Smooth muscle cell of the coronary artery (primary cell): ENCODE results near the gene TUSC2. TPM values are rescaled to one million over a fixed set of nuclear protein-coding genes. Genes with fewer than 3 reads are reported as not detected.

ENCODE experiments used
- total RNA-seq: library from RNA; depleted of rRNA; stranded (reverse); fragments of >200 nt; gene quantifications from 2 replicates; pipeline ENCODE4 v1.2.3, GENCODE V29; 2014; ENCODE audit warnings: low replicate concordance

Gene TUSC2, protein sequence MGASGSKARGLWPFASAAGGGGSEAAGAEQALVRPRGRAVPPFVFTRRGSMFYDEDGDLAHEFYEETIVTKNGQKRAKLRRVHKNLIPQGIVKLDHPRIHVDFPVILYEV
- total RNA-seq = 11.5 and 15.5 TPM in 2 replicates

DNA sequence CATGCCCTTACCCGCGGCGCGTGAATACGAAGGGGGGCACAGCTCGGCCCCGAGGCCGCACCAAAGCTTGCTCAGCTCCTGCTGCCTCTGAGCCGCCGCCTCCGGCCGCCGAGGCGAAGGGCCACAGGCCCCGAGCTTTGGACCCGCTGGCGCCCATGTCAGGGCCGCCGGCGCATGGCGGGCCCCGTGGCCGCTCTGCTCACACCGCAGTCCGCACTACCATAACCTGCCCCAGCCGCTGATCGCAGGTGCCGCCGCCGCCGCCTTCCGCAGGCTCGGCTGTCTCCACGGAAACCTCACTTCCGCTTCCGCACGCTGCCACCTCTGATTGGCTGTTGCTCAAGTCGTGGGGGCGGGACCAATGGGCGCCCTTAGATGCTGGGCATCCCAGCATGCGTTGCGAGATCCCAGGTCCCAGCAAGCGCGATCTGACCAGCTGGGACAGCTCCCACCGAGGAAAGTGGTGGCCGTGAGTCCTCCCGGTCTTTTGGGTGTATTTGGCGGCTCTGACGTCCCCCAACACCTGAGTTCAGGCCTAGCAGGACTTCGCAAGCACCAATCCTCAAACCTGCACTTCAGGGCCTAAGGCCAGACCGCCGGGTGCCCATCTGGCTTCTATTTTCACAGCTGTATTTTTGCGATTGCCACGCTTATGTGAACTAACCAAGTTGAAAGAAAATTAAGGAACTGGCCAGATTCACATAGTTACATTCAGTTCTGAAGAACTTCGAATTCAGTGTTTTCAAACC is at the start of gene TUSC2:
Gene TUSC2 (minus strand): TSS at position 281 of the 749 bp plus-strand sequence. CDS start 124 bp downstream, at position 157.

DNA sequence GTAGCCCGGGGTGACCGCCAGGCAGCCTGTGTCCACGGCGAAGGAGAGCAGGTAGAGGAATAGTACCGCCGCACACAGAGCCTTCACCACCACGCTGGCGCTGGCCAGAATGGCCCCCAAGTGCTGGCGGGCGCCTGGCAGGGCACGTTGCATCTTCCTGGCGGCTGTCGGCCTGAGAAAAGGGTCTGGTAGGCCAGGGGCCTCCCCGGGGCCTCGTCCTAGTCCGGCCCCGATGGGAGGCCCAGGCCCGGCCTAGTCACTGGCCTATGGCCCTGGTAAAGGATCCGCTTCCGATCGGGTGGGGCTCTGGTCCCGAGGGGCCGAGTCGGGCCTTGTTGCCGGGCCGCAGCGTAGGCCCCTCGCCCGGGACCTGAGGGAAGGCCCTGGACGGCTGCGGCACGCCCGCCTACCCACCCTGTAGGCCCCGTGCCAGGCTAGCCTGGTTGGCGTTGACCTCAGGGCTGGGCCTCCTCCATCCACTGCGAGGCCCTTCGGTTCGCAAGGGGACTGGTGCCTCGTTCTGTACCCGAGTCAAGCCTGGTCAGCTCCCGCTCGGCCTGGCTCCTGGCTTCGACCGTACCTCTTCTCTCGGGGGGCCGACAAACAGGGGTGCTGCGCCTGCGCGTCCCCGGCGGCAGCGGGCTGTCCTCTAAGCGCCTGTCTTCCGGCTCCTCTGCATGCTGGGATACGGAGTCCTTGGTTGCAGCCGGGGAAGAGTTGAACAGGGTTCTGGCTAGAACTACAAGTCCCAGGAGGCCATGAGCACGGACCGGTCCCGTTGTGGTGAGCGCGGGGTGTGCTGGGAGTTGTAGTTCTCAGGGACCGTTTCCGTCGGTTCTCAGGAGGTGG is 31.1 kb upstream of the TUSC2 start, which contains the start of gene TMEM115:
Gene TMEM115 (minus strand): TSS at position 611 of the 849 bp plus-strand sequence. CDS start 458 bp downstream, at position 153.

DNA sequence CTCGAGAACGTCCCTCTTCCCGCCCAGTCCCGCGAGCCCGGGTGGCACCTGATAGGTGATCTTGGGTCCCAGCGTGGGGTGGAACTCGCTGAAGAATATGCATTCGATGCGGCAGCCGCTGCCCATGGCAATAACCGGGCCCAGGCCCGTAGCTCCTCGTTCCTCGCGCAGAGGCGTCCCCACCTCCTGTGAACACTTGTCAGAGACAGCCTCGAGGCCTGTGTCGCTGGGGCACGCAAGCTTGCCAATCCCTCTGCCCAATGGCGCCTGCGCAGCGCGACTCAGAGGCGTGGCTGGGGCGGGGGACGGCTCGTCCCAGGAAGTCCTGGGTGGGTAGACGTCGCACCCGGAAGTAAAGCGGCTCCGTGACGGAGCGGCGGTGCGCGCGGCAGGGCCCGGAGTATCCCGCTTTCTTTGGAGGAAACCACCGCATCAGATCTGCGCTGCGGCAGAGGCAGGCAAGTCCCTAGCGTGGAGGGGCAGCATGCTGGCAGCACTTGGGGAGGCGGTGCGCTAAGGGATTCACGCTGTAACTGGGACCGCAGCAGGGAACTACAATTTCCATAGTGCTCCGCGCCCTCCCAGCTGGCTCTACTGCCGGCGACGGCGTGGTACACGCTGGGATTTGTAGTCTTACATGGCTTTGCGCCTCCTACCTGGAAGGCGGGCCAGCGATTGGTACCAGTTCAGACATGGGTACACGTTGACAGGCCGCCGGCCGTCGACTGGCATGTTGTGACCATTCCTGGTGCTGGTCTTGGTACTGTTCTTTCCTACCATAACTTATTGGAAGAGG is 22.7 kb upstream of the TUSC2 start, which contains the start of the genes CYB561D2 and NPRL2:
Gene CYB561D2 (plus strand): TSS at position 336 of the 796 bp plus-strand sequence. CDS start 572 bp downstream, outside the sequence.
Gene NPRL2 (minus strand): TSS at position 249 of the 796 bp plus-strand sequence. CDS start 123 bp downstream, at position 126.

DNA sequence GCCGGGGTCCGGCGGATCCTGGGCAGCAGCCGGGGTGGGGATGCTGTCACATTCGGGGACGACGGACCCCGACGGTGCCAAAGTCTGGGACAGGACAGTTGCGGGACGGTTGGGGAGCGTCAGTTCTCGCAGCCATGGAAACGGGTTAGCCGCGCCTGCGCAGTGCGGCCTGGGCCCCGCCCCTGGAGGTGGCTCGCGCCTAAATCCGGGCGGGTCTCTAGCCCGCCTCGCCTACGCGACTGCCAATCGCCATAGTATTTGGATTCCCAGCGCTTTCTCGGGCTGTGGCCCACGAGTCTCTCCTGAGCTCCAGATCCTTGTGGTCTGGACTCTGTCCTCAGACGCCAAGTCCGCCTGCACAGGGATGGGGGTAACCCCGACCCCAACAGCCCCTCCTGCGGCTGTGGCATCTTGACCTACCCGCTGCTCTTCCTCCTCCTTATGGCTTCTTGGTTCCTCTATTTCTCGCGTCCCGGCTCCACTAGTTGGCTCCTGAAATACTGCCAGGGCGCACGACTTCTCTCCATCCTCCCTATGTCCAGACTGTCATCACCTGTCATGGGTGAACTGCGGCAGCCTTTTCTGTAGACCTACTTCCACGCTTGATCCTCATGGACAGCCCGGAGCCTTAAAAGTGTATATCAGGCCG is 17.7 kb upstream of the TUSC2 start, which contains the start of gene ZMYND10:
Gene ZMYND10 (minus strand): TSS at position 147 of the 649 bp plus-strand sequence. CDS start 153 bp downstream, outside the sequence.

DNA sequence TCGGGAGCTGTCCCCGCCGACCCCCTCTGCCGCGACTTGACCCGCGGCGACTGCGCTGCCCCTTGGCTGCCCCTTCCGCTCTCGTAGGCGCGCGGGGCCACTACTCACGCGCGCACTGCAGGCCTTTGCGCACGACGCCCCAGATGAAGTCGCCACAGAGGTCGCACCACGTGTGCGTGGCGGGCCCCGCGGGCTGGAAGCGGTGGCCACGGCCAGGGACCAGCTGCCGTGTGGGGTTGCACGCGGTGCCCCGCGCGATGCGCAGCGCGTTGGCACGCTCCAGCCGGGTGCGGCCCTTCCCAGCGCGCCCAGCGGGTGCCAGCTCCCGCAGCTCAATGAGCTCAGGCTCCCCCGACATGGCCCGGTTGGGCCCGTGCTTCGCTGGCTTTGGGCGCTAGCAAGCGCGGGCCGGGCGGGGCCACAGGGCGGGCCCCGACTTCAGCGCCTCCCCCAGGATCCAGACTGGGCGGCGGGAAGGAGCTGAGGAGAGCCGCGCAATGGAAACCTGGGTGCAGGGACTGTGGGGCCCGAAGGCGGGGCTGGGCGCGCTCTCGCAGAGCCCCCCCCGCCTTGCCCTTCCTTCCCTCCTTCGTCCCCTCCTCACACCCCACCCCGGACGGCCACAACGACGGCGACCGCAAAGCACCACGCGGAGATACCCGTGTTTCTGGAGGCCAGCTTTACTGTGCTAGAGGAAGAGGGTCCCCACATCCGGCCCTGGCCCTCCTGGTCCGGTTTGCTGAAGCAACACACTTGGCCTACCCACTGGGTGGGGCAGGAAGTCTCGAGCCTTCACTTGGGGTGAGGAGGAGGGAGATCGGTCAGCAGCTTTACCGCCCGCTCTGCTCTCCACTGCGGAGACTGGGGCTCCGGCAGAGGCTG is 12.7 kb upstream of the TUSC2 start, which contains the start of gene RASSF1:
Gene RASSF1 (minus strand): TSS at position 389 of the 882 bp plus-strand sequence. CDS start 31 bp downstream, at position 358.

DNA sequence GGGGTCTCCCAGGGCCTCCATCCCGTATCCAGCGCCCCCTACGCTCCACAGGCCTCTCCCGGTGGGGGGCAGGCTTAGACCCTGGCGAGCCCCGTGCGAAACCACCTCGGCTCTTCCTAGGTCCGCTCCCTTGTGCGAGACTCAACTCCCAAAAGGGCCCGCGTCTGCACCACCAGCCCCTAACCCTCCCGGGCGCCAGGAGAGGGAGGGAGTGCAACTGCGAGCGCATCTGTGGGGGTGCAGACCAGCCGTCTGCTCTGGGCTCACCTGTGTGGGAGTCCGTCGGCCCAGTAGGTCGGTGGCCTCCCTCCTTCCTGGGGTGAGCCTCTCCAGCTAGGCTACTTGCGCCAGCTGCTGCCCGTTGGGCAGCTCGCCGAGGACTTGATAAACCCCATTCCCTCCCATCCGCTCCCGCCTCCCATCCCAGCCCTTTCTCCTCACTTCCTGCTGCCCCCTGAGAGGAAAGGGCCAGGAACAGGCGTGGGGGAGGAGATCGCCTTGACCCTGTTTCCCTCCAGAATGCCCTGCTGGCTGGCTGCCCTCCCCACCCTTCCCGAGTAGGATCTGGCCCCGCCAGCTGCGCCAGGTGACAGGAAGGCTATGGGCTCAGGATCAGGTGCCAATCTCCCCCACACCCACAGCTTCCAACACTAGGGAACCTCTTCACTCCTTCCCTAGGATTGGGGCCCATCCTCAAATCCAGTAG is 5.5 kb downstream of the TUSC2 start, which contains the start of gene HYAL2:
Gene HYAL2 (minus strand): TSS at position 360 of the 706 bp plus-strand sequence. CDS start 2,256 bp downstream, outside the sequence.

DNA sequence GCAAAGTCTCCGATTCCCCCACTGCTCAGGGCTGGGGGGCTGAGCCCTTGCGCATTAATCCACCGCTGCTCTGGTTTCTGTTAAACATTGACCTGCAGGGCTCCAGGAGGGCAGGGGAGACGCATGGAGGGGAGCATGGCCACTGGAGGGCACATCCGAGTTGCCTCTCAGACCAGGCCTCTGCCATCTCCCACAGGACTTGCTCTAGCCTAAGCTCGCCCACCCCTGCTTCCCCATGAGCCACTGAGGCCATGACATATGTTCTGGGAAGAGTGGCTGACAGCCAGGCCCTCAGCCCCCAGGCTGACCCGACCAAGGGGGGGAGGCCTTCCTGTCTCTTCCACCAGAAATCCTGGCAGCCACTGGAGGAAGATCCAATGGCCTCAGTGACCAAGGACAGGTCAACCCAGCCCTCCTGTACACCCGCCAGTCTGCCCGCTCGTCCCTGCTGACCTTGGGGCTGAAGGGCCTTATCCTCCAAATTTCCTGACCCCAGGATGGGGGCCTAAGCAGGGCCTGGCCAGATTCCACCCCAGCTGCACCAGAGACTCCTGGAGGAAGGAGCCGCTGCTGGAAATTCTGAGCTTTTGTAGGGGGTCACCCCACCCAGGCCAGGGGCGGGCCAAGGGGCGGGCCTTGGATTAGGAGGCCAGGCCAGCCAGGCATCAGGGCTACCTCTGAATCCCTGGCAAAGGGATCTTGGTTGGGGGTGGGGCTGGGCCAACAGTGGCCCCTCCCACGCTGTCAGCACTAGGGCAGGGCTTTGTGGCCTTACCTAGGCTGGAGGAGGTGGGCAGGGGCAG is 24.8 kb downstream of the TUSC2 start, which contains the start of gene HYAL1:
Gene HYAL1 (minus strand): TSS at position 562 of the 803 bp plus-strand sequence. CDS start 618 bp downstream, outside the sequence.

DNA sequence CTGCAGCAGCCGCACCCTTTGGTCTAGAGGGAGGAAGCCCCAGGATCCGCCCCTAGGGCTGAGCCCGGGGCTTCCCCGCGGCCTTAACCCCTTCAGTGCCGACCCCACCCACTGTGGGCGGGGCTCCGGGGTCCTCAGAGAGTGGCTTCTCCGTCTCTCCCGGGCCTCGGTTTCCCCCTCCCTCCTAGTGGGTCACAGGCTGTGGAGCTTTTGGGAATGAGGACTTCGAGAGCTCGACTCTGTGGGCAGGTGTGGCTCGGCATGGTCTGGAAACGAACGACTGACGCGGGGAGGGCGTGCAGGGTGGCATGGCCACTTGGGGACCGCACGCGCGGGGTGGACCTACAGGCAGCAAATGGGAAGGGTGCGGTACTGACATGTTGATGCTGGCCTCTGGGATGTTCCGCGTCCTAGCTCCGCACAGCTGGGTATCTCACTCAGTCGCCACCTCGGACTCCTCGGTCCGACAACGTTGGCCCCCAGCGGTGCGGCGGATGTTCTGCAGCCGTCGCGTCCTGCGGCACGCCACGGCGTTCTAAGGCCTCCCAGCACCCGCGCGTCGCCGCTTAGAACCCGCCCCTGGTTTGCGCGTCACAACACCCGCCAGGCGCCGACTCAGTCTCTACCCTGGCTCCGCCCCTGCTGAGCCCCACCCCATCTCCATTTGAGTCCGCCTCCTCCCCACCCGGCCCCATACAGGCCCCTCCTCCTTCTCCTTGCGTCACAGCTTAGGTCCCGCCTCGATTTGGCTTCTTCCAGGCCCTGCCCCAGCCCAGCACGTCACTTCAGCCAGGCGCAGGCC is 29.0 kb downstream of the TUSC2 start, which contains the start of the genes HYAL3 and NAA80:
Gene HYAL3 (minus strand): TSS at position 570 of the 802 bp plus-strand sequence. CDS start 3,803 bp downstream, outside the sequence.
Gene NAA80 (minus strand): TSS at position 570 of the 802 bp plus-strand sequence. CDS start 1,942 bp downstream, outside the sequence.

DNA sequence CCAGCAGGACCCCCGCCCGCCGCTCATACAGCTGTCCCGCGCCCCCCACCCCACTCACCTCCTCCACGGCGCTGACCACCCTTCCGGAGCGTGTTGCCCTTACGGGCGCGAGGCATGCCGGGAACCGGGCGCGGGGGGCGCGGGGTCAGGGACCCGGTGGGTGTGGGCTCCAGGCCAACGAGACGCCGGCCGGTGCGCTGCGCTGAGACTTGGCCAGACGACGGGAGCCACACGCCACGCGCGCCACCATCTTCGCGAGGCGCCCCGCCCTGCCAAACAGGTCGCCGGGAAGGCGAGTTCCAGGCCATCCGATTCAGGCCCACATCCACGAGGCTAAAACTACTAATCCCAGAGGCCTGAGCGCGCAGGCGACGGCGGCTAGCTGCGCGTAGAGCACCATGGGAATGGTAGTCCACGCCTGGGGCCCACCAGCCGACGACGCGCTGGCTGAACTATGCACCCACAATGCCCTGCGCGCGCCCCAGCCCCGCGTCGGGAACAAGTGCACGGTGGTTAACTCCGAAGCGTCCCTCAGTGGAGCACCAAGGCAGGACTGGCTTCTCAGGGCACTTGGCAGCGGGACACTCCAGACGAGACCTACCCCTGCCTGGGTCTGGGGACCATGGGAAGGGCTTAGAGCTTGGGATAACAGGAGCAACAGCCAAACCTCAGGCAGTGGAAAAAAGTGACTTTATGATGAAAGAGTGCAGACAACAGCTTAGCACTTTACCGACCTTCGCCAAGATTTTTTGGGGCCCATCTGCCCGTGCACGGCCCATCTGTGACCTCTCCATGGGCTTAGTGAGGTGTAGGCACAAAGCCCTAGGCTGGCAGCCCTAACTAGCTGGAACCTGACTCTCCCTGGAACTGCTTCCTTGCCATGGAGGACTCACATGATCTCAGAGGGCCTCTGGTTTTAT is 35.6 kb downstream of the TUSC2 start, which contains the start of gene IFRD2:
Gene IFRD2 (minus strand): TSS at position 271 of the 920 bp plus-strand sequence. CDS start 155 bp downstream, at position 116.

DNA sequence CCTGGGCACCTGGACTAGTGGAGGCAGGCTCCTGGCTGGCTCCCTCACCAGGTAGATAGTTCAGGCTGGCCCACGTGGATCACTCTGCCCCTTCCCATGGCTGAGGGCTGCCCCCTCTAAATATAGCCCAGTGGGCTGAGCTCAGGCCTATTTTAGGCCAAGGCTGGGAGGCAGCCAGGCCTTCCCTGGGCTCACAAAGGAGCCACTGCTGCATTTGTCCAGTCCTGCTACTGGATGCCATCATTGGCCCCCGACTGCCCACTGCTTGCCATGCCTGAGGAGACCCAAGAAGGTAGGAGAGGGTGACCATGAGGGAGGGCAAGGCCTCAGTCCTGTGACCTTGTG is 49.2 kb downstream of the TUSC2 start, which contains the start of gene LSMEM2:
Gene LSMEM2 (plus strand): TSS at position 208 of the 345 bp plus-strand sequence. CDS start 27 bp downstream, at position 235.

Other genes with a start within 250 kb of the TUSC2 start
- 135 and 864 TPM in 2 replicates for gene RBM5, start 239.3 kb downstream of the TUSC2 start, total RNA-seq
- 3.7 and 7.4 TPM in 2 replicates for gene SEMA3F, start 172.9 kb downstream of the TUSC2 start, total RNA-seq
- not detected in 2 replicates for gene GNAT1, start 136.6 kb downstream of the TUSC2 start, total RNA-seq
- gene SLC38A3, start 123.0 kb downstream of the TUSC2 start, total RNA-seq = not detected in 2 replicates
- 308 and 476 TPM in 2 replicates for gene GNAI2, start 92.0 kb downstream of the TUSC2 start, total RNA-seq
- gene SEMA3B, start 59.1 kb downstream of the TUSC2 start, total RNA-seq = 7.2 and 13.2 TPM in 2 replicates
- not detected in 2 replicates for gene LSMEM2, start 49.1 kb downstream of the TUSC2 start, total RNA-seq
- 35.9 and 57.7 TPM in 2 replicates for gene IFRD2, start 35.8 kb downstream of the TUSC2 start, total RNA-seq
- gene HYAL3, start 28.8 kb downstream of the TUSC2 start, total RNA-seq = 4.0 and 5.3 TPM in 2 replicates
- 0.82 and 1.8 TPM in 2 replicates for gene NAA80, start 28.8 kb downstream of the TUSC2 start, total RNA-seq
- gene HYAL1, start 24.6 kb downstream of the TUSC2 start, total RNA-seq = 0.60 and 0.94 TPM in 2 replicates
- 63.8 and 67.0 TPM in 2 replicates for gene HYAL2, start 5.5 kb downstream of the TUSC2 start, total RNA-seq
- 16.4 and 31.6 TPM in 2 replicates for gene RASSF1, start 12.6 kb upstream of the TUSC2 start, total RNA-seq
- 0.70 and 1.1 TPM in 2 replicates for gene ZMYND10, start 17.5 kb upstream of the TUSC2 start, total RNA-seq
- 23.2 and 30.0 TPM in 2 replicates for gene NPRL2, start 22.6 kb upstream of the TUSC2 start, total RNA-seq
- 32.7 and 33.1 TPM in 2 replicates for gene CYB561D2, start 22.6 kb upstream of the TUSC2 start, total RNA-seq
- gene TMEM115, start 31.3 kb upstream of the TUSC2 start, total RNA-seq = 27.1 and 28.9 TPM in 2 replicates
- gene CACNA2D2, start 175.4 kb upstream of the TUSC2 start, total RNA-seq = under 0.01 TPM in 1 of 2 replicates, not detected in the other
- gene C3orf18, start 239.5 kb upstream of the TUSC2 start, total RNA-seq = 8.4 and 13.9 TPM in 2 replicates
- 9.1 and 19.6 TPM in 2 replicates for gene HEMK1, start 241.3 kb upstream of the TUSC2 start, total RNA-seq